GM10266 (cell line): ENCODE results near the gene ARID1B.

Experiments used
- DNase-seq: peaks from one replicate; pipeline ENCODE4 v3.0.0; 2012; ENCODE audit errors: extremely low spot score
- TF ChIP-seq, protein P1 (sequence below): IDR thresholded peaks from 2 replicates; pipeline ENCODE4 v1.5.1; 2012; ENCODE audit warnings: mild to moderate bottlenecking, low read depth; ENCODE audit not compliant: control insufficient read depth, insufficient read depth; ENCODE audit errors: missing control alignments

ARID1B gene

DNA sequence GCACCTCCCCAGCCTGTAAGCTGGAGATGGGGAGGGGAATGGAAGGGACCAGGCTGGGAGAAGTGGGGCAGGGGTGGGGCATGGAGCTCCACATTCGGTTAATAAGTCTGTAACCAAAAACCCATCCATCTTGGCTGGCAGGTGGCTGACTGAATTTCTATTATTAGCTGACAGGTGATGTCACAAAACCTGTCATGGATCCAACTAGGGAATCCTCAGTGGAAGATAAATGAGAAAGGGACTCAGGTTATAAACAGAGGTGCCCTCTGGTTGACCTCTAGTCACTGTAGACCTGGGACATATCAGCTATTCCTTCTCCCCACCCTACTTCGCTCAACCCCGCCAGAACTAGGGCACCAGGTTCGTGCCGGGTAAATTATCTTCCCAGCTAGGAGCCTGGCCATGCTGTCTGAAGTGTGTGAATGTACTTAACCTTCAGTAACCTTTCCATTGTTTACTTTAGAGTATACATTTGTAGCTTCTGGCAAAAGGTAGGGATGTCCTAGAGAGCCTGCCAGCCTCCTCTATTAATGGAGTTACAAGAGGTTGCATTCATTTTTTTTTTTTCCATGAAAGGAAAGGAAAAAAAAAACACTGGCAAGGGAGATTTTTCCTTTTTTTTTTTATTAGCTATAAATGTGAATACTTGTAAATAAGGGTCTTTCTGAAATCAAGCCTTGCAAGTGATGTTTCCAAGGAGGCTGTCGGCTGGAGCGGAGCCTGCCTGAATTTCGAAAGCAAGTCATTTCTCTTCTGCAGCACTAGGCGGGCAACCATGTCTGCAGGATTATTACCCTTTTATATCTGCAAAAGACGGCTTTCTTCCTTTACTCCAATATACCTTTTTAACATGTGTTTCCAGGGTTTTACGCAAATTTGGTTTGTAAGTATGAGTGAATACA lies 410.3 kb downstream of the ARID1B start:
- DNase-seq, result no peak
- TF ChIP-seq, protein P1, sequence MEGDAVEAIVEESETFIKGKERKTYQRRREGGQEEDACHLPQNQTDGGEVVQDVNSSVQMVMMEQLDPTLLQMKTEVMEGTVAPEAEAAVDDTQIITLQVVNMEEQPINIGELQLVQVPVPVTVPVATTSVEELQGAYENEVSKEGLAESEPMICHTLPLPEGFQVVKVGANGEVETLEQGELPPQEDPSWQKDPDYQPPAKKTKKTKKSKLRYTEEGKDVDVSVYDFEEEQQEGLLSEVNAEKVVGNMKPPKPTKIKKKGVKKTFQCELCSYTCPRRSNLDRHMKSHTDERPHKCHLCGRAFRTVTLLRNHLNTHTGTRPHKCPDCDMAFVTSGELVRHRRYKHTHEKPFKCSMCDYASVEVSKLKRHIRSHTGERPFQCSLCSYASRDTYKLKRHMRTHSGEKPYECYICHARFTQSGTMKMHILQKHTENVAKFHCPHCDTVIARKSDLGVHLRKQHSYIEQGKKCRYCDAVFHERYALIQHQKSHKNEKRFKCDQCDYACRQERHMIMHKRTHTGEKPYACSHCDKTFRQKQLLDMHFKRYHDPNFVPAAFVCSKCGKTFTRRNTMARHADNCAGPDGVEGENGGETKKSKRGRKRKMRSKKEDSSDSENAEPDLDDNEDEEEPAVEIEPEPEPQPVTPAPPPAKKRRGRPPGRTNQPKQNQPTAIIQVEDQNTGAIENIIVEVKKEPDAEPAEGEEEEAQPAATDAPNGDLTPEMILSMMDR, result no peak

DNA sequence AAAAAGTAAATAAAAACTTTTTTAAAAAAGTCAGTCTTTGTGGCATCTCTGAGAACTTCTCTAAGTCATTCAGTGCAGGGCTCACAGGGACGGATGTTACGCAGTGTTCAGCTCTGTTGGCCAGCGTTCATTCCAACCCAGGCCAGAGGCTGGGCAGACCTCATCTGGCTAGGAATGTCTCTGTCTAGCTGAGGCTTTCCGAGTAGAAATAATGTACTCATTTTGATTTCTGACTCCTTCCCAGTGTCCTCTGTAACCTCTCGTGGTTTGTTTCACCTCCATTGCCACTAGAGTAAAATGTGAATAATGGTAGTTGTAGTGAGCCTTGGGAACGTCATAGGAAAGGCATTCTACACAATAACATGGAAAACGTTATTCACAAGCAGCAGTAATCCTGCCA lies 411.0 kb downstream of the ARID1B start:
- DNase-seq, result no peak
- TF ChIP-seq, protein P1, result no peak

DNA sequence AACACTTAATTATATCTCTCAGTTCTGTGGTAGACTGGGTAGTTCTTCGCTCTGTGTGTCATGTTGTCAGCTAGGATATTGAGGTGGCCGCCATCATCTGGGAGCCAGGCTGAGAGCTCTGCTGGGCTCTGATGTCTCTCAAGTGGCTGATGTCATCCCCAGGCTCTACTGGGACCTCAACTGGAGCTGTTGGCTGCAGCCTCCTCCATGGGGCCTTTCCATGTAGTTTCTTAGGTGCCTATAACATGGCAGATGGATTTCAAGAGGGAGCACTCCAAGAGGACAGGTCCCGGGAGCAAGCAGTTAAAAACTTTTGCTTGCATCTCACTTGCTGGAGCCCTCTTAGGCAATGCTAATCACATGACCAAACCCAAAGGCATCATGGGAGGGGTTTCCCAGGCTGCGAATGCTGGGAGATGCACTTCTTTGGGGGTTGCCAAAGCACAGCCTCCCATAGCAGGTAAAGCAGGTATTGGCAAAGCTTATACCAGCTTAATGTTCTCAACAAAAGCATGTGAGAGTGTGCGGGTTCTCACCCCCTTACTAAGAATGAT lies 416.3 kb downstream of the ARID1B start:
- no peak for DNase-seq

DNA sequence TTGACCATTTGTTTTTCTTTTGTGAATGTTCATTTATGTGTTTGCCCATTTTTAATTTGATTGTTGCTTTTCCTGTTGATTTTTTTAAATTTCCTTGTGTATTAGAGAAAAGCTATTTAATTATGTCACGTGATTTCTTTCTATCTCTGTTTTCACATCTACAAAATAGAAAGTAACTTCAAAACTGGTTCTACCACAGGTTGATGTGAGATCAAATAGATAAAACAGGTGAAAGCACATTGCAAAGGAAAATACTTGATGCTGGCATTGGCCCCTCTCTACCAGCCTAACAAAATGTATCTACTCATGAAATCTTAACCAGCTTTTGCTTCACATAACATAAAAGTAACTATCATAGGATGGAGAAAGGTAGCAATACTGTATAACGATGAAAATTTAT lies 416.9 kb downstream of the ARID1B start:
- TF ChIP-seq, protein P1, result no peak
- no peak for DNase-seq

More for the DNA sequence above, 416.3 kb downstream of the ARID1B start:
- TF ChIP-seq, protein P1, result no peak

DNA sequence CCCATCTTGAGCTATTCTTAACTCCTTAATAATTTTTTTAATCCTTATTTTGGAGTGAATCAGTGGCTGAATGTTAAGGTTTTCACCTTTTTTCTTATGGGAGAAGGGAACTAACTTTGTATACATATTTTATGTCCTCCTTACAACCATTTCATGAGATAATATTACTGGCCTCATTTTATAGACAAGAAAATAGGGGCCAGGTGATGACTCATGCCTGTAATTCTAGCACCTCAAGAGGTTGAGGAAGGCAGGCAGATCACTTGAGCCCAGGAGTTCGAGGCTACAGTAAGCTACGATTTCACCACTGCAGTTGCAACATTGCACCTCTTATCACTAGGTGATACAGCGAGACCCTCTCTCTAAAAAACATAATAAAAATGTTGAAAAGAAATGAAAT lies 417.5 kb downstream of the ARID1B start:
- TF ChIP-seq, protein P1, result no peak
- no peak for DNase-seq

DNA sequence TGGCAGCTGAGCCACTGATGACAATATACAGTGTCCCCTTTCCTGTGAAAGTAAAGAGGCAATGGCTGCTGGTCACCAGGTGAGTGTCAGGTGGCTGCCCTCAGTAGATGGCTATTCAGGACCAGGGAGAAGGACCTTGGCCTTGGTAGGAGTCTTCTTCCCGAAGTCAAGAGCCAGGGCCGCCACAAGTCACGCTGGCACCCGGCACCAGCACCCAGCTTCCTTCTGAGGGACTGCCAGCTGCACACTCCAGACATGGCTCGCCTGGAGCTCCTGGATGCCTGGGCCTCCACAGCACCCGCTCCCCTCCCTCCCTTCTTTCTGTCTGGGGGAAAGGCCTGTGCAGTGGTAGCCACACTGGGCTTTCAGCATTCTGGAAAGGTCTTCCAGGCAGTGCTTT lies 419.2 kb downstream of the ARID1B start:
- no peak for DNase-seq
- TF ChIP-seq, protein P1, result no peak
